AG04449 (cell line): ENCODE data around the gene RAI2.

Experiments
- CTCF ChIA-PET: fragments of 350-600 bp; formaldehyde crosslinking; extraction: SDS; loops from one replicate; lab custom pipeline; 2021; ENCODE audit warnings: antibody characterized with exemption; lab: Yijun Ruan, JAX
- POLR2A ChIA-PET: fragments of 400-600, 350-600 bp; formaldehyde crosslinking; extraction: SDS; loops from one replicate; lab custom pipeline; 2020; ENCODE audit warnings: antibody characterized with exemption, inconsistent platforms; lab: Yijun Ruan, JAX
- DNase-seq: peaks from one replicate; pipeline ENCODE4 v3.0.0-alpha.2; 2010; ENCODE audit warnings: low read depth, low spot score
- H3K4me3 ChIP-seq: 2 replicates; pipeline ENCODE4 v1.5.1; 2011; ENCODE audit warnings: low read depth, mild to moderate bottlenecking, control low read depth, low read length
- TF ChIP-seq, protein P1 (sequence below): IDR thresholded peaks from one replicate; pipeline ENCODE4 v1.5.1; 2011; ENCODE audit warnings: mild to moderate bottlenecking, moderate library complexity, low read length, control low read depth, inconsistent platforms; ENCODE audit not compliant: insufficient read depth; ENCODE audit errors: missing control alignments

The RAI2 gene

DNA sequence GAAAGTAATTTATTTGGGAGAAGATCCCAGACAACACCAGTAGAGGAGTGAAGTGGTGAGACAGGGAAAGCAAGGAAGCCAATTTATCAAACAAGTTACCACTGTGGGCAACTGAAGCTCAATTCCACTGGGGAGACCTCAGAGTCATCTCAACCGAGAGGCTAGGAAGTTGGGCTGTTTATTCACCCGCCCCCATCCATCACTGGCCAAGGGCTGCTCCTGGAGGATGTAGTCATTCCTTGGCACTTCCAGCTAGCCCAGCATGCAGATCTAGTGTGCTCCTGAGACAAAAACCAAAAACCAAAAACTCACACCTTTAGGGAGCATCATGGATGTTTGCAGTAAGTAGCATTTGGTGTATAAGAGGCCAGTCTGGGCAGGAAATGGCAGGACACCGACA is 47.0 kb downstream of the RAI2 start:
- no peak for DNase-seq
- TF ChIP-seq, protein P1, sequence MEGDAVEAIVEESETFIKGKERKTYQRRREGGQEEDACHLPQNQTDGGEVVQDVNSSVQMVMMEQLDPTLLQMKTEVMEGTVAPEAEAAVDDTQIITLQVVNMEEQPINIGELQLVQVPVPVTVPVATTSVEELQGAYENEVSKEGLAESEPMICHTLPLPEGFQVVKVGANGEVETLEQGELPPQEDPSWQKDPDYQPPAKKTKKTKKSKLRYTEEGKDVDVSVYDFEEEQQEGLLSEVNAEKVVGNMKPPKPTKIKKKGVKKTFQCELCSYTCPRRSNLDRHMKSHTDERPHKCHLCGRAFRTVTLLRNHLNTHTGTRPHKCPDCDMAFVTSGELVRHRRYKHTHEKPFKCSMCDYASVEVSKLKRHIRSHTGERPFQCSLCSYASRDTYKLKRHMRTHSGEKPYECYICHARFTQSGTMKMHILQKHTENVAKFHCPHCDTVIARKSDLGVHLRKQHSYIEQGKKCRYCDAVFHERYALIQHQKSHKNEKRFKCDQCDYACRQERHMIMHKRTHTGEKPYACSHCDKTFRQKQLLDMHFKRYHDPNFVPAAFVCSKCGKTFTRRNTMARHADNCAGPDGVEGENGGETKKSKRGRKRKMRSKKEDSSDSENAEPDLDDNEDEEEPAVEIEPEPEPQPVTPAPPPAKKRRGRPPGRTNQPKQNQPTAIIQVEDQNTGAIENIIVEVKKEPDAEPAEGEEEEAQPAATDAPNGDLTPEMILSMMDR: no peak
- ChIA-PET CTCF (no interaction called here), POLR2A (no interaction called here)
- H3K4me3 ChIP-seq: no peak overlapping the region

DNA sequence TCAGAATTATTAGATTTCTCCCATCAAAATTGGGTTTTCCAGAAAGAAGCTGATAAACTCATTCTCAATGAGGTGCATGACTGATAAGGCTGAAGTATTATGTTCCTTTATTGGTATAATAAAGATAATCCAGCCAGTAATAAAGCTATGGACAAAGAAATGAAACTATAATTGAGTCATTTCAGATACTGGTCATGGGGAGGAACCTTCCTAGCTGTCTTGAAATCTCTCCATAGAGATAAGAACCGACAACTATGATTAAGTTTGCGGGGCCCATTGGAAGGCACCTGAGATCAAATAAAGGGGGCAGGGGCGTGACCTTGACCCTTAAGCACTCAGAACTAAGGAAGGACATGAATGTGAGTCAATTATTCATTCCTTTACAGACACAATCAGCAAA is 47.8 kb downstream of the RAI2 start:
- no peak overlapping the region for H3K4me3 ChIP-seq
- TF ChIP-seq, protein P1: no peak
- CTCF ChIA-PET: no interaction called here
- POLR2A ChIA-PET: no interaction called here
- DNase-seq: no peak

DNA sequence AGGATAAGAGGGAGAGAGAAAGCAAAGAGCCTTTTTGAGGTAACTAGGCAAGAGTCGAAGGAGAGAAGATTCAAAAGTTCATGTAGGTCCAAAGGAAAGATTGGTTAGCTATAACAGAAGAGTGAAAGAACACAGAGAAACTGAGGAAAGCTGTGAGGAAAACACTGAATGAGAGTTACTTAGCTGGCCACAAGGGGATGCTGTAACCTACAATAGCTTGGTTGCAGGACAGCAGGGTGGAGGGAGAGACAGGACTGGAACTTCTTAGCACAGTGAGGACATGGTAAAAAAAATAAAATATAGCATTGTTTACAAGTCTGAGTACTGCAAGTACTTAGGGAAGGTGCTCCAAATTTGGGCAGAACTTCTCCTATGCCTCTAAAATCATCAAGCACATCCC is 48.3 kb downstream of the RAI2 start:
- no peak for DNase-seq
- ChIA-PET CTCF (no interaction called here), POLR2A (no interaction called here)
- TF ChIP-seq, protein P1: peak; percentile 25
- no peak overlapping the region for H3K4me3 ChIP-seq

DNA sequence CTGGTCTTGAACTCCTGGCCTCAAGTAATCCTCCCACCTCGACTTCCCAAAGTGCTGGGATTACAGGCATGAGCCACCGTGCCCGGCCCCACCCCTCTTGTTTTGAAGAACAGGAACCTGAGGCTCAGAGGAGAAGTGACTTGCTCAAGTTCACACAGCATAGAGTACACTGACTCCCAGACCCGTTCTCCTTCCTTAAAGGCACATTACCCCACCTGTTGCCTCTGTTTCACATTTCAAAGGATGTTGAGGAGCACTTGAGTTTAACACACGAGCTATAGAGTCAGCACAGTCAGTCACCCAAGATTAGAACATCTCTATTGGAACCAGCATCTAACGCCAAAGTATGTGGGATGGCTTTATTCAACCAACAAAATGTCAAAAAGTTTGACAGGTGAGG is 51.1 kb downstream of the RAI2 start:
- TF ChIP-seq, protein P1: no peak

DNA sequence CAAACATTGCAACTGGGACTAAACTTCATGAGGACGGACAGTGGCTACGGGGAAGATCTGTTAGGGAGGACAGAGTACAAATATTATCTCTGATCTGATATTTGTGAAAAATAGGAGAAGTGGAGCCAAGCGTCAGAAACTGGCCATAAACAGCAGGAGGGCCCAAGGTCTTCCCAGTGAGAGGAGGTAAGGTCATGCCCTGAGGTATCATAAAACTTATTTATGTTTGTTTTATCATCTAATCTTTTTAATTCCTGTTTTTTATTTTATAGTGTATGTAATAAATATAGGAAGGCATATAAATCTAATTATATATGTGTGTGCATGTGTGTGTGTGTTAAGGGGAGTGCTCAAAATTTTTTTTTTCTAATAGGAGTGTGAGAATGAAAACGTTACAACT is 51.8 kb downstream of the RAI2 start:
- ChIA-PET CTCF (no interaction called here), POLR2A (no interaction called here)
- DNase-seq: no peak
- TF ChIP-seq, protein P1: no peak
- no peak overlapping the region for H3K4me3 ChIP-seq

More for the DNA sequence above, 51.1 kb downstream of the RAI2 start:
- H3K4me3 ChIP-seq: no peak overlapping the region
- ChIA-PET POLR2A (no interaction called here), CTCF (no interaction called here)
- no peak for DNase-seq

DNA sequence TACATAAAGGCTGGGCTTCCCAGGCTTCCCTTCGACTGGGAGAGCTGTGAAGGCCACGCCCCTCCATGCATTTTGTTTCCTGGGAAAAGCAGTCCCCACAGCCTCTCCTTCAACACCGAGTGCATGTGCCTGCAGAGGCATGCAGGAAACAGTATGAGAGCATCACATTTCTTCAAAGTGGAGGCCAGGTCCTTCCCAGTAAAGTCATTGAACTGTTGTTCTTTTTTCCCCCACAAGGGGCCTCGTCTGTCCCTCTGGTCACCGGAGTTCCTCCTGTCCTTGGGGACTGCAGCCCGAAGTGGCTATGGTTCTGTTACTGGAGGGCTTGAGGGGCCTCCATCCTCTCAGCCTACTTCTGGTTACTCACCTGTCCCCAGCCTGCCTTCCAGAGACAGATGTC is 56.0 kb downstream of the RAI2 start:
- no peak for DNase-seq
- TF ChIP-seq, protein P1: no peak
- ChIA-PET CTCF (no interaction called here), POLR2A (no interaction called here)
- H3K4me3 ChIP-seq: no peak overlapping the region
